Stimulated activated CD4-positive, alpha-beta T cell treated with anti-CD3 and anti-CD28 coated beads, Interleukin-2, amount 100 ng/mL, for 48 hours (primary cell): ENCODE results near the gene KRTAP6-1.

Experiments used
- DNase-seq, 2 donors: peaks; one replicate each; pipeline ENCODE4 v3.0.0-alpha.2; 2020

Gene KRTAP6-1

GRCh38 chr21:30567617-30568016 lies 46.1 kb downstream of the KRTAP6-1 start:
- DNase-seq, result no peak

- no peak for DNase-seq
Measured at GRCh38 chr21:30563630-30564029, 50.1 kb downstream of the KRTAP6-1 start.
